GM23338 (cell line): ENCODE data around the gene ERGIC3. TPM values are rescaled to one million over a fixed set of nuclear protein-coding genes. Genes with fewer than 3 reads are reported as not detected.

Experiments
- ATAC-seq: fragments of 200-7000 bp; cut with Tn5 transposase; 3 replicates; pipeline ENCODE4 v1.9.1; 2020
- DNase-seq: peaks from one replicate; pipeline ENCODE4 v3.0.0-alpha.2; 2015; ENCODE audit warnings: low spot score
- H2AFZ ChIP-seq: fragments of 200-600 bp; sonication (generic); 2 replicates; pipeline ENCODE4 v1.8.0; 2016; ENCODE audit warnings: antibody characterized with exemption, mild to moderate bottlenecking, moderate library complexity
- H3F3A ChIP-seq: fragments of 200-600 bp; sonication (generic); replicated peaks from 2 replicates; pipeline ENCODE4 v1.8.0; 2017; ENCODE audit warnings: antibody characterized with exemption, mixed run types, low read depth
- H3K27ac ChIP-seq: fragments of 200-600 bp; sonication (generic); 2 replicates; pipeline ENCODE4 v1.6.1; 2016; ENCODE audit warnings: low read depth
- H3K27me3 ChIP-seq: fragments of 200-600 bp; sonication (generic); 2 replicates; pipeline ENCODE4 v1.8.0; 2016; ENCODE audit warnings: mild to moderate bottlenecking, mixed run types, moderate library complexity; ENCODE audit not compliant: insufficient read depth
- H3K36me3 ChIP-seq: fragments of 200-600 bp; sonication (generic); 2 replicates; pipeline ENCODE4 v1.8.0; 2016; ENCODE audit warnings: mild to moderate bottlenecking; ENCODE audit not compliant: insufficient read depth
- H3K4me1 ChIP-seq: fragments of 200-600 bp; sonication (generic); 2 replicates; pipeline ENCODE4 v1.8.0; 2016; ENCODE audit warnings: mild to moderate bottlenecking, moderate library complexity; ENCODE audit not compliant: insufficient read depth
- H3K4me2 ChIP-seq: fragments of 200-600 bp; sonication (generic); 2 replicates; pipeline ENCODE4 v1.7.1; 2017; ENCODE audit warnings: mixed run types
- H3K4me3 ChIP-seq: fragments of 200-600 bp; sonication (generic); 2 replicates; pipeline ENCODE4 v1.6.1; 2016; ENCODE audit warnings: mixed run types
- H3K79me2 ChIP-seq: fragments of 200-600 bp; sonication (generic); replicated peaks from 2 replicates; pipeline ENCODE4 v1.8.0; 2017; ENCODE audit warnings: mild to moderate bottlenecking; ENCODE audit not compliant: insufficient read depth
- H3K9me2 ChIP-seq: fragments of 200-600 bp; sonication (generic); 2 replicates; pipeline ENCODE4 v1.8.0; 2017; ENCODE audit not compliant: insufficient read depth
- H4K20me1 ChIP-seq: fragments of 200-600 bp; sonication (generic); replicated peaks from 2 replicates; pipeline ENCODE4 v1.8.0; 2017; ENCODE audit warnings: mild to moderate bottlenecking; ENCODE audit not compliant: insufficient read depth
- H3K27ac Mint-ChIP-seq: 2 replicates; pipeline ENCODE4 v1.8.0; 2020; ENCODE audit warnings: inconsistent platforms, mild to moderate bottlenecking, moderate library complexity, mixed read lengths
- H3K27me3 Mint-ChIP-seq: 3 replicates; pipeline ENCODE4 v1.8.0; 2022; ENCODE audit warnings: low read depth, mild to moderate bottlenecking, moderate library complexity, mixed read lengths, inconsistent platforms; ENCODE audit not compliant: insufficient read depth, poor library complexity
- H3K36me3 Mint-ChIP-seq: 3 replicates; pipeline ENCODE4 v1.8.0; 2021; ENCODE audit warnings: low read depth, mild to moderate bottlenecking, inconsistent platforms, moderate library complexity, mixed read lengths
- H3K4me1 Mint-ChIP-seq: 3 replicates; pipeline ENCODE4 v1.8.0; 2020; ENCODE audit warnings: mild to moderate bottlenecking, inconsistent platforms, mixed read lengths
- H3K4me3 Mint-ChIP-seq: 3 replicates; pipeline ENCODE4 v1.8.0; 2021; ENCODE audit warnings: moderate library complexity, mild to moderate bottlenecking, inconsistent platforms, mixed read lengths
- H3K9me3 Mint-ChIP-seq: 3 replicates; pipeline ENCODE4 v1.8.0; 2020; ENCODE audit warnings: moderate library complexity, mild to moderate bottlenecking, inconsistent platforms, mixed read lengths
- CREB1 ChIP-seq: fragments of 250-450 bp; sonication (Bioruptor Pico); IDR thresholded peaks from 2 replicates; pipeline ENCODE4 v1.5.0; 2020; ENCODE audit warnings: low read depth, mild to moderate bottlenecking, moderate library complexity
- EZH2 ChIP-seq: fragments of 200-600 bp; sonication (generic); IDR thresholded peaks from one replicate; pipeline ENCODE4 v1.8.0; 2017; ENCODE audit warnings: antibody characterized with exemption, mild to moderate bottlenecking, low read depth; ENCODE audit not compliant: unreplicated experiment
- EZH2phosphoT487 ChIP-seq: fragments of 200-600 bp; sonication (generic); IDR thresholded peaks from one replicate; pipeline ENCODE4 v1.8.1; 2018; ENCODE audit warnings: antibody characterized with exemption; ENCODE audit not compliant: unreplicated experiment
- polyA plus RNA-seq: library from polyadenylated mRNA; unstranded; fragments of >200 nt; fragmentation: Nextera tagmentation; extraction: Ambion mirVana; gene quantifications from 2 replicates; pipeline ENCODE4 v1.2.1, GENCODE V29; 2016
- total RNA-seq: library from RNA; depleted of rRNA; stranded (reverse); fragments of >200 nt; shearing (Covaris generic); gene quantifications from 2 replicates; pipeline ENCODE4 v1.2.3, GENCODE V29; 2014
- TF ChIP-seq, protein P1 (sequence below): fragments of 250-450 bp; sonication (Bioruptor Pico); IDR thresholded peaks from 2 replicates; pipeline ENCODE4 v1.5.0; 2020; ENCODE audit warnings: mild to moderate bottlenecking, moderate library complexity

The ERGIC3 gene
- total and polyA plus RNA-seq, 2 experiments from 2014 or later = 139 to 147 TPM

DNA sequence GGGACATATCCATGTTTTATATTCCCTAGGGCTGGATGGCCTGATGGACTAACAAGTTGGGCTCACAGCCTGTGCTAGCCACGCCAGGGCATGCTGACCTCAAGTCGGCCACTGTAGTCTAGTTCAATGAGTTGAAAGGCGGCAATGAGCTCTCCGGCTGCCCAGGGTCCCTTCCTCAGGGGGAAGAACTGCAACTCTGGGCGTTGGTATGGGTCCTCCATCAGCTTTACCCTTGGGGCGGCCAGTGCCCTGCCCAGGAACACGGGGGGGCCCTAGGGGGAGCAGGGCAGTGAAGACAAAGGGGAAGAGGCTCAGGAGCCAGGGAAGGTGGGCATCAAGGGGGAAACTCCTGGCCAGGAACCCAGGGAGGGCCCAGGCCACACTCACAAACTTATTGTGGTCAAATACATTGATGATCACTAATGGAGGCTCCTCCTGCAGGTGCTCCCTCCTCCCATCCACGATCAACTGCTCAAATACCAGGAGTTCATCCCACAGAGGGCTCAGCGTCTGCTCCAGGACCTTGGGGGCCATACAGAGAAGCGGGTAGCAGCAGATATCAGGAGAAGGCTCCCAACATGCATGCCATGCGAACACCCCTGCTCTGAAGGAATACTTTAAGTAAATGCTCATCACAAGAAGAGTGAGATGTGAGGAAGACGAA, 41.0 kb downstream of the ERGIC3 start:
- no peak overlapping the region for H3K4me3 ChIP-seq
- H3K79me2 ChIP-seq = no peaks in the 10 kb centered on the region
- H3K27me3 Mint-ChIP-seq = peaks cover 1% of the 10 kb centered on the region
- no peaks in the 10 kb centered on the region; the same call in 1 of the 3 replicates for H3K9me3 Mint-ChIP-seq
- H3K36me3 Mint-ChIP-seq = no peaks in the 10 kb centered on the region
- H3K4me3 Mint-ChIP-seq = no peak overlapping the region
- no peaks in the 10 kb centered on the region for H3F3A ChIP-seq
- no peak overlapping the region for H3K27ac ChIP-seq
- DNase-seq (no peak), ATAC-seq (no peak)
- TF ChIP-seq, protein P1, sequence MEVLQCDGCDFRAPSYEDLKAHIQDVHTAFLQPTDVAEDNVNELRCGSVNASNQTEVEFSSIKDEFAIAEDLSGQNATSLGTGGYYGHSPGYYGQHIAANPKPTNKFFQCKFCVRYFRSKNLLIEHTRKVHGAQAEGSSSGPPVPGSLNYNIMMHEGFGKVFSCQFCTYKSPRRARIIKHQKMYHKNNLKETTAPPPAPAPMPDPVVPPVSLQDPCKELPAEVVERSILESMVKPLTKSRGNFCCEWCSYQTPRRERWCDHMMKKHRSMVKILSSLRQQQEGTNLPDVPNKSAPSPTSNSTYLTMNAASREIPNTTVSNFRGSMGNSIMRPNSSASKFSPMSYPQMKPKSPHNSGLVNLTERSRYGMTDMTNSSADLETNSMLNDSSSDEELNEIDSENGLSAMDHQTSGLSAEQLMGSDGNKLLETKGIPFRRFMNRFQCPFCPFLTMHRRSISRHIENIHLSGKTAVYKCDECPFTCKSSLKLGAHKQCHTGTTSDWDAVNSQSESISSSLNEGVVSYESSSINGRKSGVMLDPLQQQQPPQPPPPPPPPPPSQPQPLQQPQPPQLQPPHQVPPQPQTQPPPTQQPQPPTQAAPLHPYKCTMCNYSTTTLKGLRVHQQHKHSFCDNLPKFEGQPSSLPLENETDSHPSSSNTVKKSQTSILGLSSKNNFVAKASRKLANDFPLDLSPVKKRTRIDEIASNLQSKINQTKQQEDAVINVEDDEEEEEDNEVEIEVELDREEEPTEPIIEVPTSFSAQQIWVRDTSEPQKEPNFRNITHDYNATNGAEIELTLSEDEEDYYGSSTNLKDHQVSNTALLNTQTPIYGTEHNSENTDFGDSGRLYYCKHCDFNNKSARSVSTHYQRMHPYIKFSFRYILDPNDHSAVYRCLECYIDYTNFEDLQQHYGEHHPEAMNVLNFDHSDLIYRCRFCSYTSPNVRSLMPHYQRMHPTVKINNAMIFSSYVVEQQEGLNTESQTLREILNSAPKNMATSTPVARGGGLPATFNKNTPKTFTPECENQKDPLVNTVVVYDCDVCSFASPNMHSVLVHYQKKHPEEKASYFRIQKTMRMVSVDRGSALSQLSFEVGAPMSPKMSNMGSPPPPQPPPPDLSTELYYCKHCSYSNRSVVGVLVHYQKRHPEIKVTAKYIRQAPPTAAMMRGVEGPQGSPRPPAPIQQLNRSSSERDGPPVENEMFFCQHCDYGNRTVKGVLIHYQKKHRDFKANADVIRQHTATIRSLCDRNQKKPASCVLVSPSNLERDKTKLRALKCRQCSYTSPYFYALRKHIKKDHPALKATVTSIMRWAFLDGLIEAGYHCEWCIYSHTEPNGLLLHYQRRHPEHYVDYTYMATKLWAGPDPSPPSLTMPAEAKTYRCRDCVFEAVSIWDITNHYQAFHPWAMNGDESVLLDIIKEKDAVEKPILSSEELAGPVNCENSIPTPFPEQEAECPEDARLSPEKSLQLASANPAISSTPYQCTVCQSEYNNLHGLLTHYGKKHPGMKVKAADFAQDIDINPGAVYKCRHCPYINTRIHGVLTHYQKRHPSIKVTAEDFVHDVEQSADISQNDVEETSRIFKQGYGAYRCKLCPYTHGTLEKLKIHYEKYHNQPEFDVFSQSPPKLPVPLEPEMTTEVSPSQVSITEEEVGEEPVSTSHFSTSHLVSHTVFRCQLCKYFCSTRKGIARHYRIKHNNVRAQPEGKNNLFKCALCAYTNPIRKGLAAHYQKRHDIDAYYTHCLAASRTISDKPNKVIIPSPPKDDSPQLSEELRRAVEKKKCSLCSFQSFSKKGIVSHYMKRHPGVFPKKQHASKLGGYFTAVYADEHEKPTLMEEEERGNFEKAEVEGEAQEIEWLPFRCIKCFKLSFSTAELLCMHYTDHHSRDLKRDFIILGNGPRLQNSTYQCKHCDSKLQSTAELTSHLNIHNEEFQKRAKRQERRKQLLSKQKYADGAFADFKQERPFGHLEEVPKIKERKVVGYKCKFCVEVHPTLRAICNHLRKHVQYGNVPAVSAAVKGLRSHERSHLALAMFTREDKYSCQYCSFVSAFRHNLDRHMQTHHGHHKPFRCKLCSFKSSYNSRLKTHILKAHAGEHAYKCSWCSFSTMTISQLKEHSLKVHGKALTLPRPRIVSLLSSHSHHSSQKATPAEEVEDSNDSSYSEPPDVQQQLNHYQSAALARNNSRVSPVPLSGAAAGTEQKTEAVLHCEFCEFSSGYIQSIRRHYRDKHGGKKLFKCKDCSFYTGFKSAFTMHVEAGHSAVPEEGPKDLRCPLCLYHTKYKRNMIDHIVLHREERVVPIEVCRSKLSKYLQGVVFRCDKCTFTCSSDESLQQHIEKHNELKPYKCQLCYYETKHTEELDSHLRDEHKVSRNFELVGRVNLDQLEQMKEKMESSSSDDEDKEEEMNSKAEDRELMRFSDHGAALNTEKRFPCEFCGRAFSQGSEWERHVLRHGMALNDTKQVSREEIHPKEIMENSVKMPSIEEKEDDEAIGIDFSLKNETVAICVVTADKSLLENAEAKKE = no peak
- no peak for TF ChIP-seq EZH2
- TF ChIP-seq CREB1 (CRISPR knock-in tag) = no peak
- no peak for TF ChIP-seq EZH2phosphoT487
- H3K27me3 ChIP-seq = no peaks in the 10 kb centered on the region
- no peak overlapping the region for H3K4me2 ChIP-seq
- H2AFZ ChIP-seq = no peak overlapping the region
- no peaks in the 10 kb centered on the region for H3K4me1 Mint-ChIP-seq
- H3K27ac Mint-ChIP-seq = no peak overlapping the region
- H3K36me3 ChIP-seq = no peaks in the 10 kb centered on the region
- no peaks in the 10 kb centered on the region for H3K9me2 ChIP-seq
- H3K4me1 ChIP-seq = no peaks in the 10 kb centered on the region
- H4K20me1 ChIP-seq = no peaks in the 10 kb centered on the region
